Measurements from ENCODE around the gene COPZ2. TPM values are rescaled to one million over a fixed set of nuclear protein-coding genes. Genes with fewer than 3 reads are reported as not detected.
A peak's percentile ranks its signal among the peaks of the same experiment; 100 is the strongest.

COPZ2 gene
- polyA plus RNA-seq, 3 donors = 4.2 to 12.2 (median 6.9) TPM

GRCh38 chr17:48059125-48059668, 21.6 kb upstream of the COPZ2 start:
- Histone ChIP-seq H4K20me1 (ENCODE audit: insufficient read depth, low read length) (peaks cover 81% of the 10 kb centered on the region), H2AFZ (ENCODE audit: insufficient read depth, low read depth, low read length, poor library complexity, severe bottlenecking) (no peak overlapping the region), H3K36me3 (replicated peaks in 1 of 2; ENCODE audit: control insufficient read depth in 1 of 2, insufficient read depth in 2 of 2, low read length in 2 of 2) (peaks cover 74 to 95% of the 10 kb centered on the region in 2 donors), H3K4me1 (ENCODE audit: control insufficient read depth in 1 of 2, insufficient read depth in 2 of 2, low read length in 2 of 2) (peaks cover 14 to 31% of the 10 kb centered on the region in 2 donors), H3K4me3 (replicated peaks in 1 of 3; ENCODE audit: low read depth in 2 of 3, low read length in 3 of 3) (no peak overlapping the region), H3K79me2 (ENCODE audit: insufficient read depth, low read length) (peaks cover 41% of the 10 kb centered on the region), H3K4me2 (replicated peaks; ENCODE audit: extremely low read depth, low read length, poor library complexity, severe bottlenecking) (no peak overlapping the region), H3K9me3 (replicated peaks in 1 of 2; ENCODE audit: control insufficient read depth in 1 of 2, insufficient read depth in 1 of 2, low read length in 2 of 2) (no peaks in the 10 kb centered on the region), H3K9ac (ENCODE audit: insufficient read depth, low read length, poor library complexity, severe bottlenecking) (no peak overlapping the region), H3K27me3 (ENCODE audit: control insufficient read depth in 2 of 2, insufficient read depth in 2 of 2, low read length in 2 of 2) (no peaks in the 10 kb centered on the region), H3K27ac (ENCODE audit: low read depth in 1 of 2, low read length in 2 of 2) (peak overlapping the region in 1 of 2 donors; percentile 42)
- no peak overlapping the region for H3K4me3 Mint-ChIP-seq
- peaks cover 33% of the 10 kb centered on the region for H3K4me1 Mint-ChIP-seq
- H3K9me3 Mint-ChIP-seq = no peaks in the 10 kb centered on the region
- intact Hi-C loops (cut with micrococcal nuclease) = no loop called here
- 97% methylated on average over 22 of the region's 32 CpGs for whole genome bisulfite sequencing (ENCODE audit: insufficient coverage)
- H3K27me3 Mint-ChIP-seq (ENCODE audit: low read depth in 3 of 3) = no peaks in the 10 kb centered on the region
- no peak for DNase-seq
- peaks cover 75 to 85% of the 10 kb centered on the region in 2 donors for H3K36me3 Mint-ChIP-seq
- TF ChIP-seq, protein P1, sequence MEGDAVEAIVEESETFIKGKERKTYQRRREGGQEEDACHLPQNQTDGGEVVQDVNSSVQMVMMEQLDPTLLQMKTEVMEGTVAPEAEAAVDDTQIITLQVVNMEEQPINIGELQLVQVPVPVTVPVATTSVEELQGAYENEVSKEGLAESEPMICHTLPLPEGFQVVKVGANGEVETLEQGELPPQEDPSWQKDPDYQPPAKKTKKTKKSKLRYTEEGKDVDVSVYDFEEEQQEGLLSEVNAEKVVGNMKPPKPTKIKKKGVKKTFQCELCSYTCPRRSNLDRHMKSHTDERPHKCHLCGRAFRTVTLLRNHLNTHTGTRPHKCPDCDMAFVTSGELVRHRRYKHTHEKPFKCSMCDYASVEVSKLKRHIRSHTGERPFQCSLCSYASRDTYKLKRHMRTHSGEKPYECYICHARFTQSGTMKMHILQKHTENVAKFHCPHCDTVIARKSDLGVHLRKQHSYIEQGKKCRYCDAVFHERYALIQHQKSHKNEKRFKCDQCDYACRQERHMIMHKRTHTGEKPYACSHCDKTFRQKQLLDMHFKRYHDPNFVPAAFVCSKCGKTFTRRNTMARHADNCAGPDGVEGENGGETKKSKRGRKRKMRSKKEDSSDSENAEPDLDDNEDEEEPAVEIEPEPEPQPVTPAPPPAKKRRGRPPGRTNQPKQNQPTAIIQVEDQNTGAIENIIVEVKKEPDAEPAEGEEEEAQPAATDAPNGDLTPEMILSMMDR (IDR thresholded peaks at IDR 0.05) = no peak
- H3K27ac Mint-ChIP-seq = peak overlapping the region in 6 of 7 donors; percentile 34 to 83 (median 68)

- Mint-ChIP-seq H3K9me3 (no peaks in the 10 kb centered on the region), H3K4me1 (peaks cover 34% of the 10 kb centered on the region), H3K27me3 (ENCODE audit: low read depth in 3 of 3) (no peaks in the 10 kb centered on the region), H3K27ac (peak overlapping the region; percentile 2 to 79 (median 53)), H3K4me3 (no peak overlapping the region), H3K36me3 (peaks cover 77 to 84% of the 10 kb centered on the region in 2 donors)
- Histone ChIP-seq H3K79me2 (ENCODE audit: insufficient read depth, low read length) (peaks cover 47% of the 10 kb centered on the region), H3K27me3 (ENCODE audit: control insufficient read depth in 2 of 2, insufficient read depth in 2 of 2, low read length in 2 of 2) (no peaks in the 10 kb centered on the region), H4K20me1 (ENCODE audit: insufficient read depth, low read length) (peaks cover 87% of the 10 kb centered on the region), H3K27ac (ENCODE audit: low read depth in 1 of 2, low read length in 2 of 2) (peak overlapping the region in 1 of 2 donors; percentile 42), H3K4me1 (ENCODE audit: control insufficient read depth in 1 of 2, insufficient read depth in 2 of 2, low read length in 2 of 2) (peaks cover 14 to 37% of the 10 kb centered on the region in 2 donors), H3K9ac (ENCODE audit: insufficient read depth, low read length, poor library complexity, severe bottlenecking) (no peak overlapping the region), H3K4me2 (replicated peaks; ENCODE audit: extremely low read depth, low read length, poor library complexity, severe bottlenecking) (no peak overlapping the region), H3K36me3 (replicated peaks in 1 of 2; ENCODE audit: control insufficient read depth in 1 of 2, insufficient read depth in 2 of 2, low read length in 2 of 2) (peaks cover 74 to 95% of the 10 kb centered on the region in 2 donors), H3K9me3 (replicated peaks in 1 of 2; ENCODE audit: control insufficient read depth in 1 of 2, insufficient read depth in 1 of 2, low read length in 2 of 2) (no peaks in the 10 kb centered on the region), H2AFZ (ENCODE audit: insufficient read depth, low read depth, low read length, poor library complexity, severe bottlenecking) (no peak overlapping the region), H3K4me3 (replicated peaks in 1 of 3; ENCODE audit: low read depth in 2 of 3, low read length in 3 of 3) (no peak overlapping the region)
- TF ChIP-seq, protein P1 (IDR thresholded peaks at IDR 0.05) = no peak
- WGBS (ENCODE audit: insufficient coverage) = 83% methylated on average over 6 of the region's 11 CpGs
- no peak for DNase-seq
- intact Hi-C loops (cut with micrococcal nuclease) = no loop called here
Measured at GRCh38 chr17:48058393-48059124, 21.0 kb upstream of the COPZ2 start.
